Neural cell (in vitro differentiated cells): Measurements from ENCODE around the gene RNF13. TPM values are rescaled to one million over a fixed set of nuclear protein-coding genes. Genes with fewer than 3 reads are reported as not detected.

ENCODE experiments used
- H2AFZ ChIP-seq: fragments of 200-600, 300-800 bp; sonication (generic), shearing (Covaris generic); 2 replicates; pipeline ENCODE4 v1.6.0; 2014; ENCODE audit warnings: low read depth, mild to moderate bottlenecking, antibody characterized with exemption, low read length, moderate library complexity
- H3F3A ChIP-seq: fragments of 200-600 bp; shearing (Covaris generic); 2 replicates; pipeline ENCODE4 v1.6.1; 2016; ENCODE audit warnings: mild to moderate bottlenecking, moderate library complexity, mixed read lengths, antibody characterized with exemption, low read length; ENCODE audit not compliant: insufficient read depth, poor library complexity, severe bottlenecking
- H3K27ac ChIP-seq: fragments of 200-600, 300-800 bp; sonication (generic), shearing (Covaris generic); 2 replicates; pipeline ENCODE4 v1.5.1; 2014; ENCODE audit warnings: mild to moderate bottlenecking, low read length, moderate library complexity
- H3K27me3 ChIP-seq: fragments of 300-800, 200-600 bp; sonication (generic), shearing (Covaris generic); 2 replicates; pipeline ENCODE4 v1.6.0; 2014; ENCODE audit warnings: mild to moderate bottlenecking, low read depth, low read length, moderate library complexity; ENCODE audit not compliant: insufficient read depth
- H3K36me3 ChIP-seq: fragments of 300-800, 200-600 bp; sonication (generic), shearing (Covaris generic); 2 replicates; pipeline ENCODE4 v1.5.1; 2014; ENCODE audit warnings: mild to moderate bottlenecking, antibody characterized with exemption, low read length, moderate library complexity; ENCODE audit not compliant: insufficient read depth
- H3K4me2 ChIP-seq: fragments of 300-800, 200-600 bp; sonication (generic), shearing (Covaris generic); 2 replicates; pipeline ENCODE4 v1.6.0; 2014; ENCODE audit warnings: mild to moderate bottlenecking, low read length
- H3K4me3 ChIP-seq: fragments of 300-800, 200-600 bp; sonication (generic), shearing (Covaris generic); 2 replicates; pipeline ENCODE4 v1.5.1; 2014; ENCODE audit warnings: mild to moderate bottlenecking, low read length, moderate library complexity
- H3K79me2 ChIP-seq: fragments of 200-600 bp; shearing (Covaris generic); replicated peaks from 2 replicates; pipeline ENCODE4 v1.6.0; 2014; ENCODE audit warnings: mild to moderate bottlenecking, low read length, moderate library complexity; ENCODE audit not compliant: insufficient read depth
- H3K9ac ChIP-seq: fragments of 300-800, 200-600 bp; sonication (generic), shearing (Covaris generic); 2 replicates; pipeline ENCODE4 v1.6.1; 2016; ENCODE audit warnings: mild to moderate bottlenecking, low read length, mixed read lengths
- H3K9me2 ChIP-seq: fragments of 200-600 bp; shearing (Covaris generic); 2 replicates; pipeline ENCODE4 v1.6.1; 2016; ENCODE audit warnings: mild to moderate bottlenecking, low read length, mixed read lengths; ENCODE audit not compliant: insufficient read depth
- H3K9me3 ChIP-seq: fragments of 200-600, 300-800 bp; sonication (generic), shearing (Covaris generic); 2 replicates; pipeline ENCODE4 v1.6.1; 2016; ENCODE audit warnings: mild to moderate bottlenecking, mixed run types, low read length, moderate library complexity, mixed read lengths
- H4K20me1 ChIP-seq: fragments of 200-600 bp; shearing (Covaris generic); 2 replicates; pipeline ENCODE4 v1.6.1; 2016; ENCODE audit warnings: mild to moderate bottlenecking, mixed run types; ENCODE audit not compliant: insufficient read depth
- EP300 ChIP-seq: fragments of 450-650 bp; conservative IDR thresholded peaks from 2 replicates; pipeline ENCODE4 v1.6.1; 2014; ENCODE audit warnings: antibody characterized with exemption, mild to moderate bottlenecking, moderate library complexity; ENCODE audit not compliant: poor library complexity, severe bottlenecking
- EZH2 ChIP-seq: fragments of 200-600, 300-800 bp; shearing (Covaris generic), sonication (generic); IDR thresholded peaks from 2 replicates; pipeline ENCODE4 v1.6.1; 2014; ENCODE audit warnings: antibody characterized with exemption, low read length, borderline replicate concordance, mild to moderate bottlenecking; ENCODE audit not compliant: insufficient read depth, poor library complexity, severe bottlenecking
- MXI1 ChIP-seq: fragments of 450-650 bp; conservative IDR thresholded peaks from 2 replicates; pipeline ENCODE4 v1.6.1; 2014; ENCODE audit warnings: antibody characterized with exemption, mild to moderate bottlenecking; ENCODE audit not compliant: poor library complexity, severe bottlenecking
- POLR2AphosphoS5 ChIP-seq: IDR thresholded peaks from 2 replicates; pipeline ENCODE4 v1.6.1; 2012
- RAD21 ChIP-seq: fragments of 450-650 bp; conservative IDR thresholded peaks from 2 replicates; pipeline ENCODE4 v1.6.1; 2014; ENCODE audit warnings: antibody characterized with exemption, mild to moderate bottlenecking, moderate library complexity
- SMC3 ChIP-seq: fragments of 450-650 bp; conservative IDR thresholded peaks from 2 replicates; pipeline ENCODE4 v1.6.1; 2014; ENCODE audit warnings: antibody characterized with exemption, mild to moderate bottlenecking, moderate library complexity; ENCODE audit not compliant: poor library complexity
- TAF1 ChIP-seq: IDR thresholded peaks from 2 replicates; pipeline ENCODE4 v1.6.1; 2012; ENCODE audit warnings: low read depth
- polyA plus RNA-seq: library from polyadenylated mRNA; depleted of rRNA; stranded (reverse); fragments of >200 nt; gene quantifications from 2 replicates; pipeline ENCODE4 v1.2.3, GENCODE V29; 2014
- TF ChIP-seq, protein P1 (sequence below): IDR thresholded peaks from 2 replicates; pipeline ENCODE4 v1.6.1; 2012; ENCODE audit warnings: borderline replicate concordance
- TF ChIP-seq, protein P2 (sequence below): fragments of 450-650 bp; IDR thresholded peaks from 2 replicates; pipeline ENCODE4 v1.5.1; 2014; ENCODE audit warnings: antibody characterized with exemption, mild to moderate bottlenecking, moderate library complexity; ENCODE audit not compliant: poor library complexity, severe bottlenecking

The RNF13 gene
- polyA plus RNA-seq, 1 donor from 2014 or later, result 52.3 TPM

DNA sequence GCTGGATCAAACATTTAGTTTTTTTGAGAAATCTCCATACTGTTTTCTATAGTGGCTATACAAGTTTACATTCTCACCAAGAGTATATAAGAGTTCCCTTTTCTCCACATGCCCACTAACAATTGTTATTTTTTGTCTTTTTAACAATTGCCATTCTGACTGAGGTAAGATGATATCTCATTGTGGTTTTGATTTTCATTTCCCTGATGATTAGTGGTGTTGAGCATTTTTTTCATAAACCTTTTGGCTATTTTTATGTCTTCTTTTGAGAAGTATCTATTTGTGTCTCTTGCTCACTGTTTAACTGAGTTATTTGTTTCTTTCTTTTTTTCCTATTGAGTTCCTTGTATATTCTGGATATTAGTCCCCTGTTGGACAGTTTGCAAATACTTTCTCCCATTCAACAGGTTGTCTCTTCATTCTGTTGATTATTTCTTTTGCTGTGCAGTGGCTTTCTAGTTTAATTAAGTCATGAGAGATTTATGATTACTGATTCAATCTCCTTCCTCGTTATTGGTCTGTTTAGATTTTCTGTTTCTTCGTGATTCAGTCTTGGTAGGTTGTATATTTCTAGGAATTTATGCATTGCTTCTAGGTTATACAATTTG lies 6.7 kb upstream of the RNF13 start:
- H3K9me2 ChIP-seq, result no peaks in the 10 kb centered on the region
- H3K36me3 ChIP-seq, result no peaks in the 10 kb centered on the region
- H4K20me1 ChIP-seq, result no peaks in the 10 kb centered on the region
- no peaks in the 10 kb centered on the region for H3K9me3 ChIP-seq
- no peaks in the 10 kb centered on the region for H3F3A ChIP-seq
- no peaks in the 10 kb centered on the region for H3K79me2 ChIP-seq
- no peaks in the 10 kb centered on the region for H3K27me3 ChIP-seq
- H2AFZ ChIP-seq, result no peak overlapping the region
- TF ChIP-seq, protein P1, sequence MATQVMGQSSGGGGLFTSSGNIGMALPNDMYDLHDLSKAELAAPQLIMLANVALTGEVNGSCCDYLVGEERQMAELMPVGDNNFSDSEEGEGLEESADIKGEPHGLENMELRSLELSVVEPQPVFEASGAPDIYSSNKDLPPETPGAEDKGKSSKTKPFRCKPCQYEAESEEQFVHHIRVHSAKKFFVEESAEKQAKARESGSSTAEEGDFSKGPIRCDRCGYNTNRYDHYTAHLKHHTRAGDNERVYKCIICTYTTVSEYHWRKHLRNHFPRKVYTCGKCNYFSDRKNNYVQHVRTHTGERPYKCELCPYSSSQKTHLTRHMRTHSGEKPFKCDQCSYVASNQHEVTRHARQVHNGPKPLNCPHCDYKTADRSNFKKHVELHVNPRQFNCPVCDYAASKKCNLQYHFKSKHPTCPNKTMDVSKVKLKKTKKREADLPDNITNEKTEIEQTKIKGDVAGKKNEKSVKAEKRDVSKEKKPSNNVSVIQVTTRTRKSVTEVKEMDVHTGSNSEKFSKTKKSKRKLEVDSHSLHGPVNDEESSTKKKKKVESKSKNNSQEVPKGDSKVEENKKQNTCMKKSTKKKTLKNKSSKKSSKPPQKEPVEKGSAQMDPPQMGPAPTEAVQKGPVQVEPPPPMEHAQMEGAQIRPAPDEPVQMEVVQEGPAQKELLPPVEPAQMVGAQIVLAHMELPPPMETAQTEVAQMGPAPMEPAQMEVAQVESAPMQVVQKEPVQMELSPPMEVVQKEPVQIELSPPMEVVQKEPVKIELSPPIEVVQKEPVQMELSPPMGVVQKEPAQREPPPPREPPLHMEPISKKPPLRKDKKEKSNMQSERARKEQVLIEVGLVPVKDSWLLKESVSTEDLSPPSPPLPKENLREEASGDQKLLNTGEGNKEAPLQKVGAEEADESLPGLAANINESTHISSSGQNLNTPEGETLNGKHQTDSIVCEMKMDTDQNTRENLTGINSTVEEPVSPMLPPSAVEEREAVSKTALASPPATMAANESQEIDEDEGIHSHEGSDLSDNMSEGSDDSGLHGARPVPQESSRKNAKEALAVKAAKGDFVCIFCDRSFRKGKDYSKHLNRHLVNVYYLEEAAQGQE, result no peak
- TF ChIP-seq POLR2AphosphoS5 (no peak), EZH2 (no peak), SMC3 (no peak)
- TF ChIP-seq, protein P2, sequence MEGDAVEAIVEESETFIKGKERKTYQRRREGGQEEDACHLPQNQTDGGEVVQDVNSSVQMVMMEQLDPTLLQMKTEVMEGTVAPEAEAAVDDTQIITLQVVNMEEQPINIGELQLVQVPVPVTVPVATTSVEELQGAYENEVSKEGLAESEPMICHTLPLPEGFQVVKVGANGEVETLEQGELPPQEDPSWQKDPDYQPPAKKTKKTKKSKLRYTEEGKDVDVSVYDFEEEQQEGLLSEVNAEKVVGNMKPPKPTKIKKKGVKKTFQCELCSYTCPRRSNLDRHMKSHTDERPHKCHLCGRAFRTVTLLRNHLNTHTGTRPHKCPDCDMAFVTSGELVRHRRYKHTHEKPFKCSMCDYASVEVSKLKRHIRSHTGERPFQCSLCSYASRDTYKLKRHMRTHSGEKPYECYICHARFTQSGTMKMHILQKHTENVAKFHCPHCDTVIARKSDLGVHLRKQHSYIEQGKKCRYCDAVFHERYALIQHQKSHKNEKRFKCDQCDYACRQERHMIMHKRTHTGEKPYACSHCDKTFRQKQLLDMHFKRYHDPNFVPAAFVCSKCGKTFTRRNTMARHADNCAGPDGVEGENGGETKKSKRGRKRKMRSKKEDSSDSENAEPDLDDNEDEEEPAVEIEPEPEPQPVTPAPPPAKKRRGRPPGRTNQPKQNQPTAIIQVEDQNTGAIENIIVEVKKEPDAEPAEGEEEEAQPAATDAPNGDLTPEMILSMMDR, result no peak
- H3K4me3 ChIP-seq, result no peak overlapping the region
- H3K9ac ChIP-seq, result no peak overlapping the region
- H3K4me2 ChIP-seq, result no peak overlapping the region
- no peak overlapping the region for H3K27ac ChIP-seq

- no peaks in the 10 kb centered on the region for H4K20me1 ChIP-seq
- H3K9me2 ChIP-seq, result no peaks in the 10 kb centered on the region
- H3K79me2 ChIP-seq, result no peaks in the 10 kb centered on the region
- H3K4me3 ChIP-seq, result no peak overlapping the region
- no peak overlapping the region for H2AFZ ChIP-seq
- no peak overlapping the region for H3K27ac ChIP-seq
- H3K9ac ChIP-seq, result no peak overlapping the region
- no peaks in the 10 kb centered on the region for H3K27me3 ChIP-seq
- no peak for TF ChIP-seq MXI1
- TF ChIP-seq RAD21, result peak; percentile 61
- TF ChIP-seq, protein P1, result no peak
- TF ChIP-seq, protein P2, result peak; percentile 74
- TF ChIP-seq EP300, result no peak
- TF ChIP-seq TAF1, result no peak
- TF ChIP-seq POLR2AphosphoS5, result no peak
- TF ChIP-seq EZH2, result no peak
- peak; percentile 80 for TF ChIP-seq SMC3
- H3K9me3 ChIP-seq, result no peaks in the 10 kb centered on the region
- H3K4me2 ChIP-seq, result no peak overlapping the region
- H3K36me3 ChIP-seq, result no peaks in the 10 kb centered on the region
- H3F3A ChIP-seq, result no peaks in the 10 kb centered on the region
Measured at GRCh38 chr3:149808209-149808829, 4.7 kb upstream of the RNF13 start.
